Fibroblast of the aortic adventitia (primary cell): Measurements from ENCODE around the gene NSRP1. TPM values are rescaled to one million over a fixed set of nuclear protein-coding genes. Genes with fewer than 3 reads are reported as not detected.
"Not testable (repeated sequence)": the region's sequence is repeated elsewhere in the genome, so short reads cannot be mapped to it uniquely, and the experiment has no call there.

Experiments
- DNase-seq: peaks from one replicate; pipeline ENCODE4 v3.0.0-alpha.2; 2010; ENCODE audit warnings: low read depth
- H3K4me3 ChIP-seq: 2 replicates; pipeline ENCODE4 v1.5.1; 2011; ENCODE audit warnings: low read depth, mild to moderate bottlenecking, control low read depth, low read length, moderate library complexity
- total RNA-seq: library from RNA; depleted of rRNA; stranded (reverse); fragments of >200 nt; gene quantifications from 2 replicates; pipeline ENCODE4 v1.2.3, GENCODE V29; 2012; ENCODE audit warnings: low replicate concordance
- TF ChIP-seq, protein P1 (sequence below): IDR thresholded peaks from 2 replicates; pipeline ENCODE4 v1.5.1; 2011; ENCODE audit warnings: mild to moderate bottlenecking, low read length, control low read depth, inconsistent platforms; ENCODE audit not compliant: insufficient read depth

The NSRP1 gene
- total RNA-seq, 1 donor, result 13.4 TPM

DNA sequence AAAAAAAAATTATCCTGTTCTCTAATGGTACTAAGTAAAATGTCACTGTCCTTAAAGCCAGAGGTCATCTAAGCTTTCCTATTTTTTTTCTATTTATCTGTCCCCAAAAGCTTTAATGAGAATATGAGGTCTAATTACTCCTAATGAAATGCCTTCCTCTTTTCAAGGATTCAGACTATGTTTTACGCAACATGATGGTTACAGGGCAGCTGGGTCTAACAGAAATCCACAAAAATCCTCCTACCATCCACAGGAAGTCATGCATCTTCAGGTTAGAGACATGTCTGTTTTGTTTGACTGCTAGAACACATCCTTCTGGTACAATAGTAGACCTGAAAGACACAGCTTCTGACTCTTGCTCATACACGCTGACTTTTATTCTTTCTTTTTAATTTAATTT, 29.7 kb upstream of the NSRP1 start:
- no peak overlapping the region for H3K4me3 ChIP-seq
- no peak for DNase-seq
- TF ChIP-seq, protein P1, sequence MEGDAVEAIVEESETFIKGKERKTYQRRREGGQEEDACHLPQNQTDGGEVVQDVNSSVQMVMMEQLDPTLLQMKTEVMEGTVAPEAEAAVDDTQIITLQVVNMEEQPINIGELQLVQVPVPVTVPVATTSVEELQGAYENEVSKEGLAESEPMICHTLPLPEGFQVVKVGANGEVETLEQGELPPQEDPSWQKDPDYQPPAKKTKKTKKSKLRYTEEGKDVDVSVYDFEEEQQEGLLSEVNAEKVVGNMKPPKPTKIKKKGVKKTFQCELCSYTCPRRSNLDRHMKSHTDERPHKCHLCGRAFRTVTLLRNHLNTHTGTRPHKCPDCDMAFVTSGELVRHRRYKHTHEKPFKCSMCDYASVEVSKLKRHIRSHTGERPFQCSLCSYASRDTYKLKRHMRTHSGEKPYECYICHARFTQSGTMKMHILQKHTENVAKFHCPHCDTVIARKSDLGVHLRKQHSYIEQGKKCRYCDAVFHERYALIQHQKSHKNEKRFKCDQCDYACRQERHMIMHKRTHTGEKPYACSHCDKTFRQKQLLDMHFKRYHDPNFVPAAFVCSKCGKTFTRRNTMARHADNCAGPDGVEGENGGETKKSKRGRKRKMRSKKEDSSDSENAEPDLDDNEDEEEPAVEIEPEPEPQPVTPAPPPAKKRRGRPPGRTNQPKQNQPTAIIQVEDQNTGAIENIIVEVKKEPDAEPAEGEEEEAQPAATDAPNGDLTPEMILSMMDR, result no peak

DNA sequence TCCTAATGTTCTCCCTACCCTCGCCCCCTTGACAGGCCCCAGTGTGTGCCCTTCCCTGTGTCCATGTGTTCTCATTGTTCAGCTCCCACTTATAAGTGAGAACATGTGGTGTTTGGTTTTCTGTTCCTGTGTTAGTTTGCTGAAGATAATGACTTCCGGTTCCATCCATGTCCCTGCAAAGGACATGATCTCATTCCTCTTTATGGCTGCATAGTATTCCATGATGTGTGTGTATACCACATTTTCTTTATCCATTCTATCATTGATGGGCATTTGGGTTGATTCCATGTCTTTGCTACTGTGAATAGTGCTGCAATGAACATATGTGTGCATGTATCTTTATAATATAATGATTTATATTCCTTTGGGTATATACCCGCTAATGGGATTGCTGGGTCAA, 29.2 kb upstream of the NSRP1 start:
- H3K4me3 ChIP-seq, DNase-seq: not testable (repeated sequence)

DNA sequence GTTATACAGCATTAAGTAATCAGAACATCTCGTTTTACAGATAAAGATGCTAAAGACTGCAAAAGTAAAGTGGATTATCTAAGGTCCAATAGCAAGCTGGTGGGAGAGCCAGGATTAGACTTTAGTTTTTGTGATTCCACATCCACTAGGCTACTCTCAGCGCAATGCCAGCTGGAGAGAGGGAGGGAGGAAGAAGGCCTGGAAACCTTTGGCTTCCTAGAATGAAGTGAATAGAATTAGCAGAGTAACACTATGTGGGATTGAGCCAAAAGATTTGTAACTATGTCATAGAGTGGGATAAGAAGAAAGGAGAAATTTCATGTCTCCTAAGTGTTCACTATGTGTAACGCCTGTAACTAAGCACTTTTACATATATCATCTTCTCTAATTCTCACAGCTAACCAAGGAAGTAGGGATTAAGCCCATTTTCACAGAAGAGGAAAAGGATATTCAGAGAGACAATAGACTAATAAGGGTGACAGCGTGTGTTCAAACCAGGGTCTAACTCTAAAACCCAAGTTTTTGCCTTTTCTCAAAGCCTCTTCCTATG, 25.4 kb upstream of the NSRP1 start:
- peak; percentile 56 for DNase-seq
- no peak overlapping the region for H3K4me3 ChIP-seq
- TF ChIP-seq, protein P1, result no peak

DNA sequence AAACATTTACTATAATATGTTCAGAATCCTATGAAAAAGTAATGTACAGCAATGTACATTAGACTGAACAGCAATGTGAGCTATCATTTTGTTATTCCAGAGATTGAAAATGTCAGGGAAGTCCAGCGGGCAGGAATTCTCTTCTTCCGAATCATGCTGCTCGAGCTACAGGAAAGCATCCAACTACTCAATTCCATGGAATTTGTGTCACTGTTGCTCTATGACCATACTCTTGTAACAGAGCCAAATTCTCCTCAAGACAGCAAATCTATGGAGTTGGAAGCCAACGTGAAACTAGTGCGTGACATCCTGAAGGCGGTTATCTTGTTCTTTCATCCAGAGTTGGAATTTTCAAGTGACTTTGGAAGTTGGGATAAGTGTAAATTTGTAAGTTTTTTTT, 24.8 kb upstream of the NSRP1 start:
- no peak overlapping the region for H3K4me3 ChIP-seq
- TF ChIP-seq, protein P1, result no peak
- DNase-seq, result peak; percentile 91

DNA sequence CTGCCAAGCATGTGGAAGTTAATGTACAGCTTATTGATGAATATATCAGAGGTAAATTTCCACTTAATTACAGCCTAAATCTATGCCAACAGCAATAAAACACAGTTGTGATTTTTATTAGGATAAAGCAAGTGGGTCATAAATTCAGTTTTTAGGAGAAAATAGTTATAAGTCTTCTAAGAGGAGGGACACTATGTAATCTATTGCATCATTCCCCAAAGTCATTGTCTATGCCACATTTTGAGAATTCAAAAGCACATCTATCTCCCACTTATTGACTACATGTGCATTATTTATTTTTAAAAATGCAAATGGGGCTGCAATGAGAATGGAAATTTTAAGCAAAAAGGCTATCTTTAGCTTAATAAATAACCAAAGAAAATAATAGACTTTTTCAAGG, 23.7 kb upstream of the NSRP1 start:
- no peak overlapping the region for H3K4me3 ChIP-seq
- DNase-seq, result no peak
- TF ChIP-seq, protein P1, result no peak

DNA sequence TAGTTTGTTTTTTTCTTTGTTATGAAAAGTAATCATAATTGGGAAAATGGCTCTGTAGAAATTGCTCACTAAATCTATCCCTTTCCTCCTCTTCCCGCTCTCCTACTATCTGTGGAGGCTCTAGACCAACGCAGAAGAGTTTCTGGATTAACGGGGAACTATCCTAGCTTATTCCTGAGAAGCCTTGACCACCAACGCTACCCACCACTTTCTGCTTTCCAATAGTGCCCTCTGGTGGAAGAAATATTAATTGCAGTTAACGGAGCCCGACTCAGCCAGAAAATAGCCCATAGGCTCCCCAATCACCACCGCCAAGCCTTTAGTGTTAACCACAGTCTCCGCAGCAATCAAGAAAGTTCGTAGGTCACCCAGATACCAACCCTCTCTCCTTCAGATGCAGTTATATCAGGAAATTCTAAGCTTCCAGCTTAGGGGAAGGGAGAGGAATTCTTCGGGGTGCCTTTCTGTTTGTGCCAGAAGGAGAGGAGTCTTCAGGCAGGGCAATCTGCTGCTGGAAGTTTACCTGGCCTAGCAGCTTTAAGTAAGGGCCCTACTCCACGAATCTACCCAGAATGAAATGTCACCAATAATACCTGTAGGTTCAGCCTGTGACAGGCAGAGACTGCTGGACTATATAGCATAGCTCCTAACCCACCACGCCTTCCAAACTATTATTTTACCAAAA, 23.0 kb upstream of the NSRP1 start:
- TF ChIP-seq, protein P1, result peak; percentile 67

DNA sequence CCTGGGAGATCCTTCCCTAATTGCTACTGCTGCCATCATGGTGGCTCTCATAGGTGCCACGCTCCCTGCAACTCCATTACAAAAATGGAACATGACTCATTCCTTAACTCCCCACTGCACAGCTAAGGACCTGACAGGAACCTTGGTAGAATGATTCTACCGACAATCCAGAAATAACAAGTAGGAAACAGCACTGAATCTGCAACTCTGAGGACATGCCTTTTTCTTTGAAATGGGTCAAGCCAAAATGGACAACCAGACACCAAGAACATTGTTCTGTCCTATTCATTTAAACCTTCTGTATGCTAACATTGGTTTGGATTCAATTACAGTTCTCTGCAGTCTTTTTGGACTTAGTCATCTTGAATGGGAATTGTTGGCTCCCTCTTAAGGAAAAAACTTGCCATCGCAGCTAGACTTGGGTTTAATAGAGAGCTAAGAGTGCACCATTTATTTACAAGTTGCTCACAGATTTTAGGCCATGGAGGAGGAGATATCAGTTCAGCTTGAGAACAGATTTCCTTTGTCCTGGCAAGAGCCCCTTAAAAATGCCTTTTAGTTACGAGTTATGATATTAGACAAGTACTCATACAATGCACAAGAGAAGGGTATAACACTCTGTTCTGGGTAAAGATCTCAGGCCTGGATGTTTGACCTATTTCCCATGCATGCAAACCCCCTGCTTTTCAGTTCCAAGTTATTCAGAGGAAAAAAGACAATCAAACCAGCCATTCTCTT, 20.9 kb upstream of the NSRP1 start:
- TF ChIP-seq, protein P1, result peak; percentile 74
- peak; percentile 85 for DNase-seq
- H3K4me3 ChIP-seq, result no peak overlapping the region

More for the DNA sequence above, 23.0 kb upstream of the NSRP1 start:
- no peak overlapping the region for H3K4me3 ChIP-seq
- peak; percentile 76 for DNase-seq
